GM12872 (cell line): ENCODE measurements around the gene MXRA8.

ENCODE experiments used
- CTCF ChIP-seq: IDR thresholded peaks from 3 replicates; pipeline ENCODE4 v1.5.1; 2011; ENCODE audit warnings: low read depth, mild to moderate bottlenecking, low read length, moderate library complexity; ENCODE audit not compliant: insufficient read depth

MXRA8 gene

GRCh38 chr1:1342584-1343115 lies 15.7 kb downstream of the MXRA8 start:
- no peak for TF ChIP-seq CTCF

GRCh38 chr1:1342061-1342562 lies 16.2 kb downstream of the MXRA8 start:
- TF ChIP-seq CTCF, result no peak

- TF ChIP-seq CTCF, result no peak
Measured at GRCh38 chr1:1341549-1342021, 16.8 kb downstream of the MXRA8 start.

- no peak for TF ChIP-seq CTCF
Measured at GRCh38 chr1:1340791-1341548, 17.4 kb downstream of the MXRA8 start.

- TF ChIP-seq CTCF, result no peak
Measured at GRCh38 chr1:1340185-1340584, 18.2 kb downstream of the MXRA8 start.

GRCh38 chr1:1338278-1338677 lies 20.1 kb downstream of the MXRA8 start:
- TF ChIP-seq CTCF, result no peak

- TF ChIP-seq CTCF, result no peak
Measured at GRCh38 chr1:1337793-1338147, 20.6 kb downstream of the MXRA8 start.
